T-helper 2 cell (primary cell): Measurements from ENCODE around the gene DCC.

Experiments used
- DNase-seq, 5 experiments: peaks; one replicate each; pipeline versions ENCODE4 v3.0.0 to v3.0.0-alpha.2; 2012 to 2022

Gene DCC

DNA sequence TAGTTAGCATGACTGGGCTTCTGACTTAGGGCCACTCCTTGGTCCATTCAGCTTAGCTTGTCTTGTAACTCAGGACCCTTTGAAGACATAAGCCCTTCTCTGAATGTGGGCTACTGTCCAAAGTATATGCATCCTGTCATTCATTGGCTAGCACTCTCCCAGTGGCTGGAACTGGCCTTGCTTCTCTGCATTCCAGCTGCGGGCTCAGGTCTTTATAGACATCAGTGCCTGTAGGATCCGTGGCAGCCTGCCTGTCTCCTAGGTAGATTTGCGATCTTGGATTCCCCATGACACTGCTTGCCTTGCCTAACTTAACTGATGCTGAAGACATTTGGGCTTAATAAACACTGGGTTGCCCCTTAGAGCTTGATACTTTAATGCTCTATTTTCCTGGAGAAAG lies 170.1 kb downstream of the DCC start:
- DNase-seq: no peak

DNA sequence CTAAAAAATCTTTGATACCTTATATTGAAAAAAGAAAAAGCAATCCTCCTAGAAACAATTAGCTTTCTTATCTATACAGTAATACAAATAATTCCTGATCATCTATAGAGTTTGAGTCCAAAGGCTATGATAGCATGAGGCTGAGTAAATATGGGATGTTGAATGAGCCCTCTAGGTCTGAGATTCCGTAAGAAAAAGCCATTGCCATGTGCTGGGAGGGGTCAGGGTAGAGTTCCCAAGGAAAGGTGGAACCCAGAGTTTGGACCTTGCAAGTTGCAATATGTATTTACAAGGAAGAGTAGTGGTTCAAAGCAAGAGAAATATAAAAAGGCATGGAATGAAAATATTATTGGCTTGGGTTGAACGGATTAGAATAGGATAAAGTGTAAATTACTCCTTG lies 178.1 kb downstream of the DCC start:
- DNase-seq: no peak

GRCh38 chr18:52519021-52519420 lies 179.0 kb downstream of the DCC start:
- no peak for DNase-seq

DNA sequence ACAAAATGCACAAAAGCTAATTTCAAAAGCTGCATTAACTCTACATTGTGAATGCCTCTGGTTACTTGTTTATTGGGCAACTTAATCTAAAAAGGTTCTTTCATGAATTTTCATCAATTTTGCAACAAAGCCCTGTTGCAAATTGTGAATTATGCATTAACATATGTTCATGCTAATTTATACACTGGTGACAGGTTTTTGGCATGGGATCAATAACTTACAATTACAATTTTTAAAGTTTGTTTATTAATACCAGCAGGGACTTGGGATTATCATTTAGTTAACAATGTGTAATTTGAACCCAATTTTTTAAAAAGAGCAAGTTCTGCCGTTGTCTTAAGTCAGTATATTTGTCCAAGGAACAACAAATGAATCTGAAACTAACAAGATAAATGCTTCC lies 183.6 kb downstream of the DCC start:
- no peak for DNase-seq

DNA sequence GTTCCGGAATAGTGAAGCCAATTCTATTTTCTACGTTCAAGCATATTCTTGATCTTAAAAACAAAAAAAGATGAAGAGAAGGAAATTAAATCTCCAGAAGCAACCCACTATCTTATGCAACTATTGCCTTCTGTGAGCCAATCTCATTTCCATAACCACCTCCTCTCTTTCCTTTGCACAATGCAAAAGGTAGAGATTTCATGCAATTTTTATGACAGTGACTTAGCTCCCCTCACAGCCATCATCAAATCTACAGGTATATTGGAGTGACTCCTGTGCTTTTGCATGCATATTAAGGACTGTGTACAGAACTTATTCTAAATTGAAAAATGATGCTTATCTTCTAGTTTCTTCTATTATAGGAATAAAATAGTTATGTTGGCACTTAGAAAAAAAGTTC lies 191.8 kb downstream of the DCC start:
- no peak for DNase-seq

- DNase-seq: no peak
Measured at GRCh38 chr18:52536039-52536438, 196.0 kb downstream of the DCC start.

- DNase-seq: no peak
Measured at GRCh38 chr18:52537261-52537660, 197.3 kb downstream of the DCC start.

- DNase-seq: no peak
Measured at GRCh38 chr18:52541056-52541455, 201.1 kb downstream of the DCC start.

GRCh38 chr18:52544086-52544485 lies 204.1 kb downstream of the DCC start:
- DNase-seq: no peak

- DNase-seq: no peak
Measured at GRCh38 chr18:52546686-52547346, 206.8 kb downstream of the DCC start.

DNA sequence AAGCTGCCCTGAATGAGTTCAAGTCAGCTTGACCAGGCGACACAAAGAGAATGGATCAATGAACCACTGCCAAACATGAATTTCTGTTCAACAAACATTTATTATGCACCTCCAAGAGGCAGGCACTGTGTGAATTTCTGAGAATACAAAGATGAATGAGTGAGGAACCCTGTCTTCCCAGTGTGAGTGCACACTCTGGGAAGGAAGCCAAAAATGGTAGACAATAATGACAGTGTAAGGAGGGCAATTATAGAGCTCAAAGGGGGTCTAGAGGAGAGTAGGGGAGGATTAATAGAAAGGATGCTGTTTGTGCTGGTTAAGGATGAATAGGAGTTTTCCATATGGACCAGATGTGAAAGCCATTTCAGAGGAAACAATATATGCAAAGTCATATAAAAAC lies 213.4 kb downstream of the DCC start:
- no peak for DNase-seq

DNA sequence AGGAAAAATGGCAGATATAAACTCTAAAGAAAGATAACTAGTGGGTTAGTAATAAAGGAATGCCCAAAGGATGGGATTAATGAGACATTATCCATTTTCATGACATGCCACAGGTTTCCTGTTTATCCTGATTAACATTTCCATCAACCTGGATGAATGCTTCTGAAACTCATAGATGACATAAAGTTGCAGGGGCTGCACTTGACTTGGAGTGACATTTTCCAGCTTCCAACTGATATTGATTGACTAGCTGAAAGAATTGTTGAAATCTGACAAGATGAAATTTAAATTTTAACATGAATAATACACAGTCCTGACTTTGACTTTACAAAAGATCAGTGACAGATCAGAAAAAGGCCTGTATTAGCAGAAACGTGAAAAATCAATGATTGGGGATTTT lies 214.2 kb downstream of the DCC start:
- no peak for DNase-seq

GRCh38 chr18:52567360-52567759 lies 227.4 kb downstream of the DCC start:
- no peak for DNase-seq

DNA sequence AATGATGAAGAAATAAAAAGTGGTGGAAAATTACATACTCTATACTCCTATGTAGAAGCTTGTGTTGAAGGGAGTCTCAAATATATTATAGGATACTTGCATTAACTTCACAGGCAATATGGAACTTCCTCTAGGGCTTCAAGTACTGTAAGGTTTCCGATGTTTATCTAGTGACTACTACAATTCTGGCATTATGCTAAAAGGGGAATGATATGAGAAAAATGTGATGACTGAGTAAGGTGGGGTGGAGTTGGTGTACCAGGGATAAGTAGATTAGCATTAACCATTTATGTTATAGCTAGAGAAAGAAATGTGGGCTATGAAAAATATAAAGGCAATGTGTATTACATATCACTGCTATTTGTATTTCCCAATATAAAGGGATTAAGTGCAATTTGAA lies 229.5 kb downstream of the DCC start:
- DNase-seq: no peak

DNA sequence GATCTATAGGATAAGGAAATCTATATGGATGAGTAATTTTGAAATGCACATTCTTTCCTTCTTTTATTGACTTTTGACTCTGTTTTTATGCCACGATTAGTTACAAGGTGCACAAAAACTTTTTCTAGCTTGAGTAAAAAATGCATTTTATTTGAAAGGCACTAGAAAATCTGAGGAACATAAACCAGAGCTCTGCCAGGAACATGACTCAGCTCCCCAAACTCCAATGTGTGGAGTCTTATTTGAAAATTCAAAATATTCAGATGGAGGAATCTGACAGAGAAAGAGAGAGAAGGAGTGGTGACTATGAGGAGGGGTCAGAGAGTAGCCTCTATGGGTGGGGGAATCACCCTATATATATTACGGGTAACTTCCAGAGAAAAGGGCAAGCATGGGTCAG lies 231.0 kb downstream of the DCC start:
- no peak for DNase-seq

DNA sequence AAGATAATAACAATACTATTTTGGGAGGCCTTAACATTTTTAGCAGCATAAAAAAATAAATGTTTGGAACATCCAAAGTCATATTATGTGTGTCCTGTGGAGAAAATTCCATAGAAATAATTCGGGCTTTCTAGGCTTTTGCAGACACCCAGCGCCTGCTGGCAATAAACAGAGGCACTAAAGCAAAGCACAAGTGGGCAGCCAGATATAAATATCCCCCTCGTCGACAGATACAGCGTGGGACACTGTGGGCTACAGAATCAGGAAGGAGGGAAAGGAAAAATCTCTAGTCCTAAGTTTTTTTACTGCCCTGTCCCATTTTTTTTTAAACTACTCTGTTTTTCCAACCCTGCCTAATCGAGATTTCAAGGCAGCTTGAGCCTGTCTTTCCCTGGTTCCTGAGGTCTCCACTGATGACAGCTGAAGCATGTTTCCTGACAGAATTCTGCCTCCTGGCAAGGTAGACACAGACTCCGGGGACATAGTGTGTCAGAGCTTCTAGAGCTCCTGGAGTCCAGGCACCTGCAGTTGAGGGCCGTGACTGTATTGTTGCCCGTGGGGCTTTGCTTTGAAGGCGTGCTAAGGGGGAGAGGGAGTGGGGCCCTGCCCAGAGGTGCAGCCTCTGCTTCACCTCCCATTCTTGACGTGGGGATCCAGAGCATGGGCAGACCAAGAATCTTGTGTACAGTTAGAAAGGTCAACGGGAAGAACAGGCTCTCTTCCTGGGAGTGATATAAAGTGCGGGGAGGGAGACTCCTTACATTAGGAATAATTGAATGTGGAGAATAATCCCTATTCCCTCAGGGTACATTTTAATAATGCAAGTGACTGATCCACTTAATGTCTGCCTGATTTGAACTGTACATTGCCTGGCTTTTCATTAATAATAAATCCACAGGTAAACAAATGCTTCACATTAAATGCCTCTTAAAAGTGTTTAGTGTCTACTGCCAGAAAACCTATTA lies 232.3 kb downstream of the DCC start:
- DNase-seq: no peak

GRCh38 chr18:52577795-52578194 lies 237.8 kb downstream of the DCC start:
- no peak for DNase-seq

- no peak for DNase-seq
Measured at GRCh38 chr18:52582061-52582460, 242.1 kb downstream of the DCC start.

GRCh38 chr18:52582516-52582915 lies 242.5 kb downstream of the DCC start:
- no peak for DNase-seq

DNA sequence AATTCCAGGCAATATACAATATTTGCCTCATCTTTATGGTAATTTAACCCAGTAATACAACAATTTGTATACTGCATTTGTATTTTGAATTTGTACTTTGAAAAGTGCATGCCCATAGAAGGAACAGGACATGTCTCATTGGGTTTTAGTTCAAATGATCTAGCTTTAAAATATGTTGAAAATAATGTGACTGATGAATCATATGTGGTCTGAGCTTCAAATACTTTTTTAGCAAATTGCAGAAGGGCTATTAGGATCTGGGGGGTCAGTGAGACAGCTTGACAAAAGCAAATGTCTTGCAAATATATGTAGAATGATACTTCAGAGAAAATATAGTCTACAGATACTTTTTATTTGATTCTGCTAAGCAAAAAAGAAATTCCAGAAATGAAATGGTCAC lies 248.9 kb downstream of the DCC start:
- no peak for DNase-seq

- DNase-seq: no peak
Measured at GRCh38 chr18:52596748-52597435, 256.9 kb downstream of the DCC start.

- no peak for DNase-seq
Measured at GRCh38 chr18:52598921-52599320, 258.9 kb downstream of the DCC start.

- DNase-seq: no peak
Measured at GRCh38 chr18:52602820-52603219, 262.8 kb downstream of the DCC start.

DNA sequence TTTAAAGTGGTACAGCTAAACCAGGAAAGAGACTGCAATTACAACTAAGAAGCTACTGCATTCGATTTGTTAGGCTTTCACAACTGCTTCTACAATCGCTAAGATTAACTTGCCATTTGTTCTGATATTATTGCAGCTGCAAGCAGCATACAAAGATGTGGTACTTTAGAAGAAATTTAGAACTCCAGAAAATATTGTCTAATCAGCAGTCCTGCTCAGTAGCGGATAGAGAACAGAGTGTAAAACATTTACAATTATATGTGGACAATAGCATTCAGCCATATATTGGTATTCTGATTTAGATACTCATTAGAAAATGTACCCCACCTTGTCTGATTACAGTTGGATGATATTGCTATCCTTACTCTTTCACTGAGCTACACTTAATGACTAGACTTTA lies 265.3 kb downstream of the DCC start:
- no peak for DNase-seq
